Endothelial cell of umbilical vein (primary cell): Measurements from ENCODE around the gene ILRUN. TPM values are rescaled to one million over a fixed set of nuclear protein-coding genes. Genes with fewer than 3 reads are reported as not detected.

Experiments
- BruUV-seq: library from RNA; stranded (reverse); fragments of 400-500 nt; replicated peaks from 2 replicates; lab custom pipeline; 2021; lab: Mats Ljungman, UMichigan
- CTCF ChIA-PET: fragments of 300-600, 350-600 bp; sonication (Branson Sonifier 250); formaldehyde crosslinking; loops from one replicate; lab custom pipeline; 2021; ENCODE audit warnings: antibody characterized with exemption, inconsistent platforms; lab: Charles Lee
- POLR2A ChIA-PET: fragments of 300-600, 350-600 bp; sonication (Branson Sonifier 250); formaldehyde crosslinking; loops from one replicate; lab custom pipeline; 2021; ENCODE audit warnings: antibody characterized with exemption, inconsistent platforms; lab: Charles Lee
- DNase-seq: peaks from one replicate; pipeline ENCODE4 v3.0.0-alpha.2; 2011; ENCODE audit warnings: low read depth, low spot score
- FAIRE-seq: peaks from 2 replicates; lab custom pipeline; 2011; peaks lifted over from hg19 to GRCh38; lab: Jason Lieb, UNC
- H2AFZ ChIP-seq: 2 replicates; pipeline ENCODE4 v1.6.0; 2012; ENCODE audit warnings: low read depth, low read length, control low read depth, inconsistent platforms
- H3K27ac ChIP-seq: 2 replicates; pipeline ENCODE4 v1.5.1; 2011; ENCODE audit warnings: low read depth, mild to moderate bottlenecking, control low read depth, low read length, moderate library complexity; ENCODE audit not compliant: insufficient read depth
- H3K27me3 ChIP-seq, 2 experiments: 2 replicates each; pipeline versions ENCODE4 v1.6.0 to v1.6.1; 2011; ENCODE audit warnings: low read length in 2 of 2, mixed read lengths in 1 of 2; ENCODE audit not compliant: control insufficient read depth in 2 of 2, insufficient read depth in 2 of 2
- H3K36me3 ChIP-seq, 2 experiments: 2 replicates in 1 of 2; 3 replicates in 1 of 2; pipeline ENCODE4 v1.5.1; 2011; ENCODE audit warnings: low read length in 2 of 2, mild to moderate bottlenecking in 1 of 2, moderate library complexity in 1 of 2; ENCODE audit not compliant: control insufficient read depth in 2 of 2, insufficient read depth in 2 of 2; ENCODE audit errors: extremely low read depth in 1 of 2
- H3K4me1 ChIP-seq: 3 replicates; pipeline ENCODE4 v1.5.1; 2011; ENCODE audit warnings: mild to moderate bottlenecking, low read length; ENCODE audit not compliant: control insufficient read depth, insufficient read depth; ENCODE audit errors: extremely low read depth
- H3K4me2 ChIP-seq: 2 replicates; pipeline ENCODE4 v1.6.1; 2011; ENCODE audit warnings: low read length, control low read depth, mixed read lengths; ENCODE audit not compliant: insufficient read depth
- H3K4me3 ChIP-seq, 3 experiments: fragments of 200-600 bp in 1 of 3; sonication (generic), shearing (Covaris generic) in 1 of 3; replicated peaks in 1 of 3; 2 replicates each; pipeline ENCODE4 v1.5.1; 2011 to 2016; ENCODE audit warnings: control low read depth in 3 of 3, low read length in 3 of 3, mild to moderate bottlenecking in 2 of 3, inconsistent platforms in 1 of 3, low read depth in 1 of 3, moderate library complexity in 1 of 3; ENCODE audit not compliant: insufficient read depth in 1 of 3
- H3K79me2 ChIP-seq: 2 replicates; pipeline ENCODE4 v1.6.0; 2012; ENCODE audit warnings: low read length, inconsistent platforms; ENCODE audit not compliant: control insufficient read depth, insufficient read depth
- H3K9ac ChIP-seq: replicated peaks from 2 replicates; pipeline ENCODE3; 2011; ENCODE audit warnings: low read length, control low read depth; ENCODE audit not compliant: insufficient read depth; ENCODE audit errors: extremely low read depth
- H3K9me1 ChIP-seq: replicated peaks from 3 replicates; pipeline ENCODE4 v1.6.0; 2011; ENCODE audit warnings: mild to moderate bottlenecking, low read length; ENCODE audit not compliant: control insufficient read depth, insufficient read depth; ENCODE audit errors: extremely low read depth
- H3K9me3 ChIP-seq: replicated peaks from 2 replicates; pipeline ENCODE4 v1.5.1; 2012; ENCODE audit warnings: low read length, inconsistent platforms; ENCODE audit not compliant: control insufficient read depth, insufficient read depth
- H4K20me1 ChIP-seq: replicated peaks from 2 replicates; pipeline ENCODE3; 2011; ENCODE audit warnings: mild to moderate bottlenecking, low read length; ENCODE audit not compliant: control insufficient read depth, insufficient read depth; ENCODE audit errors: extremely low read depth
- CTCF ChIP-seq, 2 donors: IDR thresholded peaks; 1 replicate in 1 of 2; 2 replicates in 1 of 2; pipeline ENCODE4 v1.5.1; 2011; ENCODE audit warnings: low read length in 2 of 2, mild to moderate bottlenecking in 2 of 2, moderate library complexity in 2 of 2, control low read depth in 1 of 2, inconsistent platforms in 1 of 2, low read depth in 1 of 2; ENCODE audit not compliant: insufficient read depth in 1 of 2; ENCODE audit errors: extremely low read depth in 1 of 2
- EZH2 ChIP-seq: IDR thresholded peaks from 2 replicates; pipeline ENCODE4 v1.6.1; 2012; ENCODE audit warnings: borderline replicate concordance, low read depth, mild to moderate bottlenecking, moderate library complexity, low read length, inconsistent platforms; ENCODE audit not compliant: severe bottlenecking
- FOS ChIP-seq: IDR thresholded peaks from 2 replicates; pipeline ENCODE4 v1.6.1; 2011; ENCODE audit warnings: mild to moderate bottlenecking, low read length, moderate library complexity, borderline replicate concordance; ENCODE audit not compliant: insufficient read depth
- GATA2 ChIP-seq: IDR thresholded peaks from 2 replicates; pipeline ENCODE4 v1.7.0; 2011; ENCODE audit warnings: low read depth, mild to moderate bottlenecking, moderate library complexity, mixed read lengths, low read length; ENCODE audit not compliant: insufficient read length, insufficient read depth
- JUN ChIP-seq: IDR thresholded peaks from 2 replicates; pipeline ENCODE4 v1.6.1; 2011; ENCODE audit warnings: borderline replicate concordance, low read depth; ENCODE audit not compliant: insufficient read length, insufficient read depth
- MAX ChIP-seq: IDR thresholded peaks from 2 replicates; pipeline ENCODE4 v1.6.1; 2011; ENCODE audit not compliant: insufficient read depth, insufficient read length
- MYC ChIP-seq: IDR thresholded peaks from one replicate; pipeline ENCODE4 v1.6.1; 2011; ENCODE audit warnings: mild to moderate bottlenecking, low read depth, low read length
- POLR2A ChIP-seq: IDR thresholded peaks from 2 replicates; pipeline ENCODE4 v1.6.1; 2012; ENCODE audit warnings: low read depth, mild to moderate bottlenecking, control low read depth, low read length
- POLR2AphosphoS5 ChIP-seq: IDR thresholded peaks from 2 replicates; pipeline ENCODE4 v1.6.1; 2012; ENCODE audit warnings: low read depth, mild to moderate bottlenecking, control low read depth, low read length, moderate library complexity; ENCODE audit not compliant: insufficient read depth
- dilution Hi-C: fragments of 300-500 bp; cut with MboI; formaldehyde crosslinking; loops from one replicate; pipeline ENCODE4 v1.15.0; 2019; ENCODE audit warnings: low sequenced_read_pairs; ENCODE audit not compliant: extremely low pct_ligation_motif_present
- intact Hi-C: fragments of 100-400 bp; cut with micrococcal nuclease; formaldehyde crosslinking; loops from one replicate; pipeline ENCODE4 v1.10.0; 2022
- polyA plus RNA-seq, 4 experiments: library from polyadenylated mRNA; depleted of rRNA in 3 of 4; stranded (reverse) in 3 of 4; unstranded in 1 of 4; fragments of >200 nt; gene quantifications; 2 replicates each; pipeline versions ENCODE4 v1.2.1 to v1.2.3, GENCODE V29; 2011 to 2012; ENCODE audit warnings: missing spikeins in 1 of 4
- total RNA-seq: library from RNA; stranded (reverse); gene quantifications from 2 replicates; pipeline ENCODE4 v1.2.3, GENCODE V29; 2021

The ILRUN gene
- total and polyA plus RNA-seq, 2 donors (not counting 3 experiments of a cell fraction or from before 2014, with no cell fraction given), result 30.5 to 48.9 TPM

- no TSS peak for BruUV-seq
- no peaks in the 10 kb centered on the region for H3K9me1 ChIP-seq
- H3K27me3 ChIP-seq, result peaks cover 0 to 5% of the 10 kb centered on the region in 2 experiments
- ChIA-PET POLR2A (interaction anchor here (0.6 kb wide), 2 partner anchors 69 to 1507 kb away, joined by 3 to 7 read pairs; no protein-coding TSS in a partner anchor), CTCF (interaction anchor here (0.9 kb wide), 1 partner anchor 12 kb away, joined by 4 read pairs; no protein-coding TSS in a partner anchor)
- TF ChIP-seq EZH2, result no peak
- TF ChIP-seq MAX, result no peak
- TF ChIP-seq MYC, result no peak
- no peak for TF ChIP-seq POLR2A
- no peak for TF ChIP-seq CTCF (IDR thresholded peaks at IDR 0.05; ENCODE audit: extremely low read depth in 1 of 2, insufficient read depth in 1 of 2, low read depth in 1 of 2, low read length in 2 of 2)
- no peak for TF ChIP-seq JUN
- no peak for TF ChIP-seq FOS
- no peak for TF ChIP-seq POLR2AphosphoS5
- no peak for TF ChIP-seq GATA2
- no peaks in the 10 kb centered on the region for H3K36me3 ChIP-seq
- no peaks in the 10 kb centered on the region for H3K4me1 ChIP-seq
- intact Hi-C loops (no loop called here), dilution Hi-C loops (no loop called here)
- no peak for FAIRE-seq
- no peak overlapping the region for H3K27ac ChIP-seq
- no peak overlapping the region for H2AFZ ChIP-seq
- no peak overlapping the region for H3K4me2 ChIP-seq
- no peaks in the 10 kb centered on the region for H4K20me1 ChIP-seq
- H3K9ac ChIP-seq, result no peak overlapping the region
- no peak for DNase-seq
- no peak overlapping the region for H3K4me3 ChIP-seq
- no peaks in the 10 kb centered on the region for H3K79me2 ChIP-seq
- H3K9me3 ChIP-seq, result no peaks in the 10 kb centered on the region
Observed at GRCh38 chr6:34743625-34744293, 47.2 kb upstream of the ILRUN start.
